K562 (cell line): Measurements from ENCODE around the gene DEDD2. TPM values are rescaled to one million over a fixed set of nuclear protein-coding genes. Genes with fewer than 3 reads are reported as not detected.

ENCODE experiments used
- ATF3 ChIP-seq, 2 experiments: fragments of 450-650 bp in 1 of 2; sonication (generic) in 1 of 2; formaldehyde crosslinking in 1 of 2; IDR thresholded peaks in 1 of 2; conservative IDR thresholded peaks in 1 of 2; 2 replicates each; pipeline versions ENCODE4 v1.6.1 to v1.8.1; 2016 to 2023; ENCODE audit warnings: mild to moderate bottlenecking in 2 of 2, moderate library complexity in 2 of 2, inconsistent platforms in 1 of 2, missing genetic modification reagents in 1 of 2
- BHLHE40 ChIP-seq: IDR thresholded peaks from 2 replicates; pipeline ENCODE4 v1.6.1; 2011; ENCODE audit warnings: low read length, improper control_type of control experiment
- BRCA1 ChIP-seq, 2 experiments: fragments of 450-650 bp in 1 of 2; sonication (generic) in 1 of 2; formaldehyde crosslinking in 1 of 2; IDR thresholded peaks; 2 replicates each; pipeline versions ENCODE4 v1.5.0 to v1.6.1; 2017 to 2020; ENCODE audit warnings: mild to moderate bottlenecking in 1 of 2, missing genetic modification reagents in 1 of 2
- CBX3 ChIP-seq, 2 experiments: IDR thresholded peaks; 1 replicate in 1 of 2; 2 replicates in 1 of 2; pipeline ENCODE4 v1.6.1; 2012; ENCODE audit warnings: inconsistent platforms in 2 of 2, low read length in 2 of 2, borderline replicate concordance in 1 of 2, control low read depth in 1 of 2
- DACH1 ChIP-seq: fragments of 450-650 bp; IDR thresholded peaks from 2 replicates; pipeline ENCODE4 v1.6.1; 2018; ENCODE audit not compliant: partially characterized antibody
- IRF2 ChIP-seq: sonication (generic); formaldehyde crosslinking; IDR thresholded peaks from 2 replicates; pipeline ENCODE4 v1.8.1; 2022; ENCODE audit warnings: mild to moderate bottlenecking, missing genetic modification reagents
- LEF1 ChIP-seq: fragments of 450-650 bp; IDR thresholded peaks from 2 replicates; pipeline ENCODE4 v1.6.1; 2016; ENCODE audit warnings: mild to moderate bottlenecking
- MAX ChIP-seq: sonication (generic); formaldehyde crosslinking; IDR thresholded peaks from 2 replicates; pipeline ENCODE4 v1.9.0; 2022; ENCODE audit warnings: mild to moderate bottlenecking, missing genetic modification reagents
- MCM2 ChIP-seq: fragments of 450-650 bp; IDR thresholded peaks from 2 replicates; pipeline ENCODE4 v1.6.1; 2017; ENCODE audit warnings: low read depth, mild to moderate bottlenecking
- MEF2A ChIP-seq: IDR thresholded peaks from 2 replicates; pipeline ENCODE4 v1.6.1; 2011; ENCODE audit warnings: low read depth, mild to moderate bottlenecking, low read length, moderate library complexity; ENCODE audit not compliant: control insufficient read depth
- MNT ChIP-seq, 2 experiments: fragments of 450-650 bp; conservative IDR thresholded peaks; 2 replicates each; pipeline ENCODE4 v1.6.1; 2017; ENCODE audit warnings: mild to moderate bottlenecking in 2 of 2, moderate library complexity in 2 of 2
- MTA2 ChIP-seq: fragments of 450-650 bp; IDR thresholded peaks from 2 replicates; pipeline ENCODE4 v1.6.1; 2016; ENCODE audit warnings: low read depth
- MYNN ChIP-seq, 2 experiments: sonication (generic); formaldehyde crosslinking in 1 of 2; IDR thresholded peaks; 2 replicates each; pipeline versions ENCODE4 v1.5.0 to v1.6.1; 2016 to 2020; ENCODE audit warnings: antibody characterized with exemption in 1 of 2, missing genetic modification reagents in 1 of 2
- NR0B1 ChIP-seq: fragments of 450-650 bp; IDR thresholded peaks from one replicate; pipeline ENCODE4 v1.6.1; 2018; ENCODE audit warnings: mild to moderate bottlenecking, moderate library complexity; ENCODE audit not compliant: partially characterized antibody
- PML ChIP-seq: IDR thresholded peaks from 2 replicates; pipeline ENCODE4 v1.6.1; 2012; ENCODE audit warnings: low read length, inconsistent platforms
- POLR2A ChIP-seq: fragments of 450-650 bp; conservative IDR thresholded peaks from 2 replicates; pipeline ENCODE4 v1.6.1; 2016
- TAF15 ChIP-seq: fragments of 200-400 bp; formaldehyde crosslinking; IDR thresholded peaks from 2 replicates; pipeline ENCODE4 v1.6.1; 2017; ENCODE audit warnings: mild to moderate bottlenecking, low read depth, low read length, moderate library complexity
- TOE1 ChIP-seq, 2 experiments: fragments of 450-650 bp in 1 of 2; sonication (generic) in 1 of 2; formaldehyde crosslinking in 1 of 2; IDR thresholded peaks; 2 replicates each; pipeline versions ENCODE4 v1.7.1 to v1.8.0; 2016 to 2022; ENCODE audit warnings: borderline replicate concordance in 2 of 2, mild to moderate bottlenecking in 2 of 2, antibody characterized with exemption in 1 of 2, inconsistent platforms in 1 of 2, low read depth in 1 of 2, missing genetic modification reagents in 1 of 2, moderate library complexity in 1 of 2
- ZFPM2 ChIP-seq: fragments of 250-450 bp; sonication (Bioruptor Pico); IDR thresholded peaks from 2 replicates; pipeline ENCODE4 v1.5.1; 2022; ENCODE audit warnings: mild to moderate bottlenecking
- ZNF639 ChIP-seq, 2 experiments: fragments of 200-800 bp in 1 of 2; sonication (Bioruptor generic) in 1 of 2; sonication (generic) in 1 of 2; formaldehyde crosslinking in 1 of 2; IDR thresholded peaks in 1 of 2; conservative IDR thresholded peaks in 1 of 2; 2 replicates each; pipeline versions ENCODE4 v1.5.0 to v1.6.1; 2016 to 2020; ENCODE audit warnings: missing compliant biosample characterization in 1 of 2, missing genetic modification characterization in 1 of 2, missing genetic modification reagents in 1 of 2
- polyA plus RNA-seq, 8 experiments: library from polyadenylated mRNA; depleted of rRNA in 4 of 8; stranded (reverse) in 5 of 8; unstranded in 3 of 8; fragments of >200 nt; fragmentation: Nextera tagmentation in 2 of 8; fragmentation: Illumina TruSeq in 1 of 8; extraction: Ambion mirVana in 2 of 8; extraction: Trizol in 1 of 8; gene quantifications; 2 replicates each; pipeline versions ENCODE4 v1.2.1 to v1.2.3, GENCODE V29; 2011 to 2014; ENCODE audit warnings: inconsistent platforms in 1 of 8, missing spikeins in 1 of 8
- total RNA-seq, 7 experiments: library from RNA; depleted of rRNA in 6 of 7; stranded (reverse); fragments of >200 nt in 6 of 7; fragmentation: Illumina TruSeq in 2 of 7; extraction: Trizol in 2 of 7; gene quantifications; 2 replicates each; pipeline versions ENCODE4 v1.2.1 to v1.2.3, GENCODE V29; 2011 to 2021; ENCODE audit warnings: low replicate concordance in 1 of 7

The DEDD2 gene
- total and polyA plus RNA-seq, 9 of the 15 experiments (the other 6 are each of a cell fraction or from before 2014, with no cell fraction given) = 4.3 to 43.0 (median 29.2) TPM

- 0 out of 3 replicates have a peak, but pooled peaks of 1 of the 2 experiments have one; percentile 17 for TF ChIP-seq CBX3 (IDR thresholded peaks at IDR 0.05; ENCODE audit: borderline replicate concordance in 1 of 2, low read length in 2 of 2)
- no peak for TF ChIP-seq MEF2A
- peak in 1 of 2 experiments; percentile 43; a peak in 1 of 4 replicates for TF ChIP-seq MNT (conservative IDR thresholded peaks at IDR 0.05)
- TF ChIP-seq BRCA1 (IDR thresholded peaks at IDR 0.05) = no peak
- no peak for TF ChIP-seq BRCA1 (CRISPR knock-in tag; IDR thresholded peaks at IDR 0.05)
- peak; percentile 40; the same call in 1 of the 2 replicates for TF ChIP-seq POLR2A
- no peak for TF ChIP-seq NR0B1
- no peak for TF ChIP-seq MTA2
- no peak for TF ChIP-seq DACH1
- TF ChIP-seq MCM2 = no peak
- TF ChIP-seq ZNF639 (CRISPR knock-in tag; conservative IDR thresholded peaks at IDR 0.05 in 1 of 2, IDR thresholded peaks at IDR 0.05 in 1 of 2) = no peak
- peak; percentile 73 for TF ChIP-seq BHLHE40
- TF ChIP-seq MYNN (IDR thresholded peaks at IDR 0.05) = peak; percentile 61; the same call in 1 of the 2 replicates
- no peak for TF ChIP-seq MYNN (CRISPR knock-in tag; IDR thresholded peaks at IDR 0.05)
- no peak for TF ChIP-seq IRF2 (CRISPR knock-in tag)
- no peak for TF ChIP-seq MAX (CRISPR knock-in tag)
- TF ChIP-seq LEF1 = no peak
- no peak for TF ChIP-seq ZFPM2
- TF ChIP-seq TOE1 (IDR thresholded peaks at IDR 0.05; ENCODE audit: borderline replicate concordance) = no peak
- no peak for TF ChIP-seq TOE1 (CRISPR knock-in tag; IDR thresholded peaks at IDR 0.05; ENCODE audit: borderline replicate concordance, low read depth)
- no peak for TF ChIP-seq TAF15
- TF ChIP-seq PML = no peak
- TF ChIP-seq ATF3 (IDR thresholded peaks at IDR 0.05) = 0 out of 2 replicates have a peak, but pooled peaks have one; percentile 25
- TF ChIP-seq ATF3 (CRISPR knock-in tag; conservative IDR thresholded peaks at IDR 0.05) = no peak
These were observed 21.2 kb downstream of the DEDD2 start (continued) for GRCh38 chr19:42196011-42197001.
